ENCODE data around the gene GTF2A1.
"Not testable (repeated sequence)": the region's sequence is repeated elsewhere in the genome, so short reads cannot be mapped to it uniquely, and the experiment has no call there.

DNA sequence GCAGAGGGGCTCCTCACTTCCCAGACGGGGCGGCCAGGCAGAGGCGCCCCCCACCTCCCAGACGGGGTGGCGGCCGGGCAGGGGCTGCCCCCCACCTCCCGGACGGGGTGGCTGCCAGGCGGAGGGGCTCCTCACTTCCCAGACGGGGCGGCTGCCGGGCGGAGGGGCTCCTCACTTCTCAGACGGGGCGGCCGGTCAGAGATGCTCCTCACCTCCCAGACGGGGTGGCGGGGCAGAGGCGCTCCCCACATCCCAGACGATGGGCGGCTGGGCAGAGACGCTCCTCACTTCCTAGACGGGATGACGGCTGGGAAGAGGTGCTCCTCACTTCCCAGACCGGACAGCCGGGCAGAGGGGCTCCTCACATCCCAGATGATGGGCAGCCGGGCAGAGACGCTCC lies 23.7 kb upstream of the GTF2A1 start:
- TF ChIP-seq EP300, POLR2A, CTCF, POLR2AphosphoS5 (IDR thresholded peaks at IDR 0.05): not testable (repeated sequence)
